Left lung (tissue), 10 donors: Measurements from ENCODE around the gene IL17RB. TPM values are rescaled to one million over a fixed set of nuclear protein-coding genes. Genes with fewer than 3 reads are reported as not detected.

Experiments
- ATAC-seq: fragments of 200-7000 bp; cut with Tn5 transposase; one replicate; pipeline ENCODE4 v1.9.1; 2020; ENCODE audit warnings: moderate library complexity
- DNase-seq, 4 donors: peaks; one replicate each; pipeline ENCODE4 v3.0.0-alpha.2; 2013 to 2020
- H3K27ac ChIP-seq, 2 donors: fragments of 200-600 bp; sonication (generic) in 1 of 2; one replicate each; pipeline versions ENCODE4 v1.5.0 to v1.8.0; 2020 to 2021
- H3K27me3 ChIP-seq, 2 donors: fragments of 200-600 bp; sonication (generic) in 1 of 2; one replicate each; pipeline versions ENCODE4 v1.5.0 to v1.8.0; 2020 to 2021
- H3K36me3 ChIP-seq, 2 donors: fragments of 200-600 bp; sonication (generic) in 1 of 2; one replicate each; pipeline versions ENCODE4 v1.5.0 to v1.8.0; 2020 to 2021
- H3K4me1 ChIP-seq, 2 donors: fragments of 200-600 bp; one replicate each; pipeline ENCODE4 v1.8.0; 2021
- H3K4me3 ChIP-seq, 2 donors: fragments of 200-600 bp; sonication (generic) in 1 of 2; one replicate each; pipeline versions ENCODE4 v1.5.0 to v1.8.0; 2020 to 2021; ENCODE audit warnings: mild to moderate bottlenecking in 1 of 2
- H3K9me3 ChIP-seq, 2 donors: fragments of 200-600 bp; sonication (generic) in 1 of 2; one replicate each; pipeline versions ENCODE4 v1.5.0 to v1.8.0; 2020 to 2021
- CTCF ChIP-seq, 2 donors: fragments of 200-600 bp; sonication (generic) in 1 of 2; IDR thresholded peaks; one replicate each; pipeline versions ENCODE4 v1.5.0 to v1.8.0; 2021; ENCODE audit warnings: antibody characterized with exemption in 2 of 2
- intact Hi-C, 2 donors: fragments of 100-400 bp; cut with DNase I; formaldehyde crosslinking; loops; one replicate each; pipeline versions ENCODE4 v1.11.2 to v1.14.2; 2022
- polyA plus RNA-seq, 6 donors: library from polyadenylated mRNA; unstranded; fragments of 120-200 nt; gene quantifications; one replicate each; pipeline ENCODE4 v1.2.1, GENCODE V29; 2013; ENCODE audit not compliant: insufficient read length in 6 of 6
- total RNA-seq, 2 donors: library from RNA; stranded (reverse); fragmentation: NEBNext Ultra II Directional; extraction: Animal tissue kit (Norgen Biotek cat#: 25700); gene quantifications; one replicate each; pipeline ENCODE4 v1.2.1, GENCODE V29; 2021
- donor health status: DM: no; HTN: yes; CAD: no.
- donor health status: DM: no; HTN: no; CAD: no.

IL17RB gene
- total and polyA plus RNA-seq, 8 donors = 5.5 to 12.7 (median 11.0) TPM

DNA sequence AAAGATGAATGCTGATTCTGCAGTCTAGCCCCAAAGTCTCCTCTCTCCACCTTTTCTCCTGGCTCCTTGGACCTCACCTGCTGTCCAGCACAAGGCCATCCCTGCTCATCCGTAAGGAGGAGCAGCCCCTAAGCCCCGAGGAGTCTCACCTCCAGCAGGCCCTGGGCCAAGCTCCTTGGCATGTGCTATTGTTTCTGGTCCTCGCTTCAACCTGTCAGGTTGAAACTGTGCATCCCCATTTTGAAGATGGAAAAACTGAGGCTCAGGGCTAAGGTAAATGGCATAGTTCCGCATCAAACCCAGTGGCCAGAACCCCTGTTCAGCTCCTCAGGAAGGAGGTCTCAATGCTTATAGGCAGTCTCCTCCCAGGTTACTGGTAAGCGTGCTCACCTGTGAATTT is 26.3 kb upstream of the IL17RB start:
- H3K27me3 ChIP-seq = no peaks in the 10 kb centered on the region
- peaks cover 0 to 51% of the 10 kb centered on the region in 2 donors for H3K36me3 ChIP-seq
- H3K27ac ChIP-seq = no peak overlapping the region
- intact Hi-C loops = no loop called here
- DNase-seq (no peak), ATAC-seq (no peak)
- no peaks in the 10 kb centered on the region for H3K4me1 ChIP-seq
- TF ChIP-seq CTCF (IDR thresholded peaks at IDR 0.05) = no peak
- no peaks in the 10 kb centered on the region for H3K9me3 ChIP-seq
- H3K4me3 ChIP-seq = no peak overlapping the region

- H3K27me3 ChIP-seq = no peaks in the 10 kb centered on the region
- H3K4me3 ChIP-seq = no peak overlapping the region
- DNase-seq (no peak), ATAC-seq (no peak)
- intact Hi-C loops = no loop called here
- H3K9me3 ChIP-seq = no peaks in the 10 kb centered on the region
- no peaks in the 10 kb centered on the region for H3K4me1 ChIP-seq
- TF ChIP-seq CTCF (IDR thresholded peaks at IDR 0.05) = no peak
- peaks cover 0 to 45% of the 10 kb centered on the region in 2 donors for H3K36me3 ChIP-seq
- H3K27ac ChIP-seq = no peak overlapping the region
Observed at GRCh38 chr3:53820756-53821580, 25.4 kb upstream of the IL17RB start.

GRCh38 chr3:53821631-53822121 is 24.7 kb upstream of the IL17RB start:
- no peaks in the 10 kb centered on the region for H3K4me1 ChIP-seq
- H3K9me3 ChIP-seq = no peaks in the 10 kb centered on the region
- intact Hi-C loops = no loop called here
- no peaks in the 10 kb centered on the region for H3K27me3 ChIP-seq
- peaks cover 0 to 45% of the 10 kb centered on the region in 2 donors for H3K36me3 ChIP-seq
- H3K4me3 ChIP-seq = no peak overlapping the region
- TF ChIP-seq CTCF (IDR thresholded peaks at IDR 0.05) = no peak
- no peak overlapping the region for H3K27ac ChIP-seq
- ATAC-seq (peak; percentile 57), DNase-seq (no peak)

GRCh38 chr3:53822331-53822741 is 24.0 kb upstream of the IL17RB start:
- Histone ChIP-seq H3K27ac (no peak overlapping the region), H3K36me3 (peaks cover 0 to 42% of the 10 kb centered on the region in 2 donors), H3K27me3 (no peaks in the 10 kb centered on the region), H3K4me3 (no peak overlapping the region), H3K9me3 (no peaks in the 10 kb centered on the region), H3K4me1 (no peaks in the 10 kb centered on the region)
- no peak for TF ChIP-seq CTCF (IDR thresholded peaks at IDR 0.05)
- DNase-seq (no peak), ATAC-seq (no peak)
- intact Hi-C loops = no loop called here

- DNase-seq (no peak), ATAC-seq (no peak)
- intact Hi-C loops = no loop called here
- Histone ChIP-seq H3K27ac (no peak overlapping the region), H3K4me1 (no peaks in the 10 kb centered on the region), H3K4me3 (no peak overlapping the region), H3K9me3 (no peaks in the 10 kb centered on the region), H3K27me3 (no peaks in the 10 kb centered on the region), H3K36me3 (peaks cover 0 to 35% of the 10 kb centered on the region in 2 donors)
- TF ChIP-seq CTCF (IDR thresholded peaks at IDR 0.05) = no peak
Observed at GRCh38 chr3:53823026-53823955, 23.1 kb upstream of the IL17RB start.
